Measurements from ENCODE around the gene LOXL3.

The LOXL3 gene

DNA sequence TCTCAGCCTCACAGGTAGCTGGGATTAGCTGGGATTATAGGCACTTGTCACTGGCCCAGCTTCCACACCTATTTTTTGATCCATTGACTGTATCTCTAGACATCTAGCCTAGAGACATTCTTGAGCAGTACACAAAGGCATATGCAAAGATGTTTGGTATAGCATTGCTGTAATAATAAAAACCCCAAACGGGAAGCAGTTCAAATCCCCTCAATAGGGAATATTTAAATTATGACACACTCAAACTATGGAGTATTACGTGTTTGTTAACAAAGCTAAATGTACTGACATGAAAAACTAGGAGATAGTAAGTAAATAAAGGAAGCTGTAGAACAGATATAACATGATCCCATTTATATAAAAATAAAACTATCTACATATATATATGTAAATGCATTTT is 28.4 kb upstream of the LOXL3 start:
- H3K4me3 ChIP-seq (ENCODE audit: low read depth, low read length) = no peak overlapping the region
- TF ChIP-seq, protein P1, sequence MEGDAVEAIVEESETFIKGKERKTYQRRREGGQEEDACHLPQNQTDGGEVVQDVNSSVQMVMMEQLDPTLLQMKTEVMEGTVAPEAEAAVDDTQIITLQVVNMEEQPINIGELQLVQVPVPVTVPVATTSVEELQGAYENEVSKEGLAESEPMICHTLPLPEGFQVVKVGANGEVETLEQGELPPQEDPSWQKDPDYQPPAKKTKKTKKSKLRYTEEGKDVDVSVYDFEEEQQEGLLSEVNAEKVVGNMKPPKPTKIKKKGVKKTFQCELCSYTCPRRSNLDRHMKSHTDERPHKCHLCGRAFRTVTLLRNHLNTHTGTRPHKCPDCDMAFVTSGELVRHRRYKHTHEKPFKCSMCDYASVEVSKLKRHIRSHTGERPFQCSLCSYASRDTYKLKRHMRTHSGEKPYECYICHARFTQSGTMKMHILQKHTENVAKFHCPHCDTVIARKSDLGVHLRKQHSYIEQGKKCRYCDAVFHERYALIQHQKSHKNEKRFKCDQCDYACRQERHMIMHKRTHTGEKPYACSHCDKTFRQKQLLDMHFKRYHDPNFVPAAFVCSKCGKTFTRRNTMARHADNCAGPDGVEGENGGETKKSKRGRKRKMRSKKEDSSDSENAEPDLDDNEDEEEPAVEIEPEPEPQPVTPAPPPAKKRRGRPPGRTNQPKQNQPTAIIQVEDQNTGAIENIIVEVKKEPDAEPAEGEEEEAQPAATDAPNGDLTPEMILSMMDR (IDR thresholded peaks at IDR 0.05; ENCODE audit: borderline replicate concordance, insufficient read depth, low read depth, low read length) = no peak

DNA sequence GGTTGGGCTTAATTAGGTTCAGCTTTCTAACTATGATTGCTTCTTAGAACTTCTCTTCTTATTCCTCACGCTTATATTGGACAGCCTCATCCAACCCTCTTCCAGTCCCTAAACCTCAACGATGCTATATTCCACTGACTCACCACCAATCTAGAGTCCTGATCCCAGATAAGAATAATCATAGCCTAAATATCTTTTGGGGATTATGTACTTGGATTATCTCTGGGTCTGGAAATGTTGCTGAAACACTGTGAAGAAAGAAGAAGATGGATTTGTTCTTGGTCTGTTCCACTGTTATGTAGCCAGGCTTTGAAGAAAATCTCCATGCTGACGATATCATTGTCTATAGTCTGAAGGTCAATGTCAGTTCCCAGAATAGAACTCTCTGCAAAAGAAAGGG is 27.7 kb upstream of the LOXL3 start:
- TF ChIP-seq, protein P1 (IDR thresholded peaks at IDR 0.05; ENCODE audit: borderline replicate concordance, insufficient read depth, low read depth, low read length) = no peak
- H3K4me3 ChIP-seq (ENCODE audit: low read depth, low read length) = no peak overlapping the region

DNA sequence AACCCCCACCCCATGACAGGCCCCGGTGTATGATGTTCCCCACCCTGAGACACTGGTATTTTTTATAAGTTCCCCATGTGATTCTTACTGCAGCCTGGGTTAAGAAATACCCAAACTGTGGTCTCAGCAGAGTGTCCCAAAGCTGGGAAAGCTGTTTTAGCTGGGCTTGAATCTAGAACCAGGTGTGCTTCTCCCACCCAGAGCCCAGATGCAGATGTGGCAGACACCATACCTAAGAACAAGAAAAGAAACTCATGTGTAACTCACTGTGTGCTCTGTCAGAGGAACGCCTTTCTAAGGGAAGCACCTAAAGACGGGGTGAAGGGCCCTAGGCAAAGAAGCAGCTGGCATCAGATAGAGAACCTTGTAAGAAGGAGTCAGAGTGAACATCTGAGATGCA is 24.7 kb upstream of the LOXL3 start:
- no peak overlapping the region for H3K4me3 ChIP-seq (ENCODE audit: low read depth, low read length)
- TF ChIP-seq, protein P1 (IDR thresholded peaks at IDR 0.05; ENCODE audit: borderline replicate concordance, insufficient read depth, low read depth, low read length) = no peak

DNA sequence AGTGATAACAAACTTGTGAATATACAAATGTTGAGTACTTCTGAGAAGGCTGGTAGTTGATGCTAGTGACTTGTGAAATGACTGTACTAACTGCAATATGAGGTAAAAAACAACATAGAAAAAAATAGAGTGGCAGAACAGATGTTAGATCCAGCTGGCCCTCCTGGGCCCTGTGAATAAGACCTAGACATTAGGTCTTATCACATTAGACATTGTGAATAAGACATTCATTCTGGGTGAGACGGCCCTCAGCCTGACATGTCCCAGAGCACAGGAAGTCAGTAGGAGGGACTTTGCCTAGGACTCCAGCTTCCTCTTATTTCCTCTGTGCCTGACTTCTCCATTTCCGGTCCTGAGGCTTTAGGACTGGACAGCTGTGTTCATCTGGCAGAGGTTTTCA is 23.7 kb upstream of the LOXL3 start:
- TF ChIP-seq, protein P1 (IDR thresholded peaks at IDR 0.05; ENCODE audit: borderline replicate concordance, insufficient read depth, low read depth, low read length) = no peak
- H3K4me3 ChIP-seq (ENCODE audit: low read depth, low read length) = no peak overlapping the region

DNA sequence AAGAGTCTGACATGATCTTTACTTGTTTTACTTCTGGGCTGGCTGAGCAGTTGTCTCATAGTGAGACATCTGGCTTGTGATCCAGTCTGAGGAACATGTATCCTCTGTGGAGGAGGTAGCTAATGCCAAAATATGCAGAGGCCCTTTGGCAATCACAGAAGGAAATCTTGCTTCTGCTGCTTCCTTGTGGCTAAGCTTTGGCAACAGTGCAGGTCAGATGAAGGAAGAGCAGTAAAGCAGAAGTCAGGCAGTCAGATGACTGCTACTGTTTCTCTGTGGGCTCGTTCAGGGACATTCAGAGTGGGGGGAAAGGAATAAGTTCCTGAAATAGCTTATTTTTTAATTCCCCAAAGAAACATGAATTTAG is 23.1 kb upstream of the LOXL3 start:
- TF ChIP-seq, protein P1 (IDR thresholded peaks at IDR 0.05; ENCODE audit: borderline replicate concordance, insufficient read depth, low read depth, low read length) = no peak
- no peak overlapping the region for H3K4me3 ChIP-seq (ENCODE audit: low read depth, low read length)

DNA sequence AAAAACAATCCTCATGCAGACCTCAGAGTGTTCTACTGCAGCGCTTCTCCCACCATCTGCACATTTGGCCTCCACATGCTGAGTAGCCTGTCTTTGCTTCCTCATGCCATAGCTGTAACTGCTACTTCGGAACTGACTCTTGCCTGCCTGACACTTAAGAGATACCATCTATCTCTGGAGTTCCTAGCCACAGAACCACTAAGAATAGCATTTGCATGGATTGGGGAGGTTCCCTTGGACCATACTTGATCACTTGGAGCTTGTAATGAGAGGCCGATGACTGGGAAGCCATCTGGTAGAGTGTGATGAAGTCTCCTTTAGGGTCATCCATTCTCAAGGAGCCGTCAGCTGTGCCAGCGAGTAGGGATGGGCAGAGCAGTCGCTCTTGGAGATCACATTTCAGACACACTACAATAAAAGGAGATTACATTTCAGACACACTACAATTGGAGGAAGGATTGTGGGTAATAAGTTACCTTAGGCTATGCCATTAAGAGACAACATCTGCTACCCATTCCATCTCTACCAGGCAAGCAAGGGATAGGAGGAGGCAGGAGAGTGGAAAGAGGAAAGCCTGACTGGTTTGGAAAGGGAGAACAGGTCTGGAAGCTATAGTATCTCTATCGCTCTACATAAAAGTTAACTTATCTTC is 22.6 kb upstream of the LOXL3 start:
- TF ChIP-seq, protein P1 (IDR thresholded peaks at IDR 0.05; ENCODE audit: borderline replicate concordance, insufficient read depth, low read depth, low read length) = no peak
- no peak overlapping the region for H3K4me3 ChIP-seq (ENCODE audit: low read depth, low read length)

DNA sequence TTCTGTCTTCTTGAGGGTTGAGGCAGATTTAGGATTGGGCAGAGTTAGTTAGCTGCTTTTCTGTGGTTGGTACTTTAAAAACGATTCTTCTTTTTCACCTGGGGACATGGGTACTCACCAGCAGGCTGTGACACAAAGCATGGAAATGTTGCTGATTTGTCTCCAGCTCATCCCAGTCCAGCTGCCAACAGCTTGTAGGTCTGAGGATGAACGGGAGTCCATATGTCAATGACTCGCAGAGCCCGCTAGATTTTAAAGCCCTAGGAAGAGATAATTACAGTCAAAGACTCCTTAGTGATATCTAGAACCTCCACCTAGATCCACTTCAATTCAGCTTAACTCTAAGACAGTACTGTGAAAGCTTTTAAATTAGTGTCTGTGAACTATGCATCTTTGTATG is 21.6 kb upstream of the LOXL3 start:
- TF ChIP-seq, protein P1 (IDR thresholded peaks at IDR 0.05; ENCODE audit: borderline replicate concordance, insufficient read depth, low read depth, low read length) = no peak
- H3K4me3 ChIP-seq (ENCODE audit: low read depth, low read length) = no peak overlapping the region
